Ascending aorta (tissue), 2 donors: ENCODE measurements around the gene ZNF587B. TPM values are rescaled to one million over a fixed set of nuclear protein-coding genes. Genes with fewer than 3 reads are reported as not detected.
"Not testable (repeated sequence)": the region's sequence is repeated elsewhere in the genome, so short reads cannot be mapped to it uniquely, and the experiment has no call there.

Source experiments
- DNase-seq, 2 donors: peaks; one replicate each; pipeline ENCODE4 v3.0.0-alpha.2; 2019; ENCODE audit warnings: low spot score in 2 of 2
- H3K27ac ChIP-seq, 2 donors: fragments of 200-600 bp; sonication (generic); one replicate each; pipeline ENCODE4 v1.5.1; 2016 to 2017; ENCODE audit warnings: mild to moderate bottlenecking in 1 of 2
- H3K27me3 ChIP-seq: fragments of 200-600 bp; sonication (generic); one replicate; pipeline ENCODE4 v1.5.1; 2017
- H3K36me3 ChIP-seq, 2 donors: fragments of 200-600 bp; sonication (generic); one replicate each; pipeline ENCODE4 v1.5.1; 2016
- H3K4me1 ChIP-seq, 2 donors: fragments of 200-600 bp; sonication (generic); one replicate each; pipeline ENCODE4 v1.5.1; 2016 to 2017; ENCODE audit warnings: mild to moderate bottlenecking in 1 of 2
- H3K4me3 ChIP-seq, 2 donors: fragments of 200-600 bp; sonication (generic); one replicate each; pipeline ENCODE4 v1.5.1; 2016 to 2017; ENCODE audit warnings: mild to moderate bottlenecking in 1 of 2
- H3K9me3 ChIP-seq, 2 donors: fragments of 200-600 bp; sonication (generic); one replicate each; pipeline ENCODE4 v1.5.1; 2016
- CTCF ChIP-seq, 3 experiments: fragments of 200-600 bp in 2 of 3; fragments of 450-650 bp in 1 of 3; sonication (generic) in 2 of 3; IDR thresholded peaks; one replicate each; pipeline ENCODE4 v1.5.1; 2016 to 2019; ENCODE audit warnings: antibody characterized with exemption in 3 of 3, mild to moderate bottlenecking in 1 of 3, moderate library complexity in 1 of 3
- intact Hi-C: fragments of 100-400 bp; cut with DNase I; formaldehyde crosslinking; loops from one replicate; pipeline ENCODE4 v1.15.1; 2023
- total RNA-seq: library from RNA; depleted of rRNA; stranded (reverse); fragments of >200 nt; gene quantifications from one replicate; pipeline ENCODE4 v1.1.0, GENCODE V29; 2016

Gene ZNF587B
- total RNA-seq, 1 donor from 2014 or later: 7.8 TPM

- no peak overlapping the region for H3K4me3 ChIP-seq
- no peaks in the 10 kb centered on the region for H3K27me3 ChIP-seq
- H3K27ac ChIP-seq: no peak overlapping the region
- no peak for DNase-seq
- no peak for TF ChIP-seq CTCF (IDR thresholded peaks at IDR 0.05)
- peaks cover 0 to 25% of the 10 kb centered on the region in 2 donors for H3K9me3 ChIP-seq
- intact Hi-C loops: no loop called here
- H3K36me3 ChIP-seq: peaks cover 0 to 5% of the 10 kb centered on the region in 2 donors
- peaks cover 0 to 4% of the 10 kb centered on the region in 2 donors for H3K4me1 ChIP-seq
These were observed 29.4 kb upstream of the ZNF587B start for GRCh38 chr19:57800696-57801095.

DNA sequence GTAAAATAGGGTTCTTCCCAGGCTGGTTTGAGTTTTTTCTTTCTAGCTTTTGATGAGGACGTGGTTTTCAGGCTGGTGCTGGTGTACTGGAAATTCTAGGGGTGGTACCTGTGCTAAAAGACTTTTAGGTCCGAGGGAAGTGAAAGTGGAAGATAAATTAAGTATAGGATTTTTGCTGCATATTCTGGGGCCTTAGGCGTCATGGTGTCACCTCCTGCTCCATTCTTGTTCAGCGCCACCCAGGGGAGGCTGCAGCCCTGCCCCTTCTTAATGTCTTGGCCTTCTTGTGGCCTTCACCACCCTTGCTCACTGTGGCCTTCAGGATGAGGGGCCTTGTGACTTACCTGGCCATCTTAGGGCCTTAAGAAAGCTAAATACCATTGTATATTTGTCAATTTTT lies 27.8 kb upstream of the ZNF587B start:
- Histone ChIP-seq H3K27ac (no peak overlapping the region), H3K4me1 (peaks cover 0 to 4% of the 10 kb centered on the region in 2 donors), H3K36me3 (no peaks in the 10 kb centered on the region), H3K9me3 (peaks cover 0 to 21% of the 10 kb centered on the region in 2 donors), H3K4me3 (no peak overlapping the region), H3K27me3 (no peaks in the 10 kb centered on the region)
- DNase-seq: no peak
- no peak for TF ChIP-seq CTCF (IDR thresholded peaks at IDR 0.05)
- intact Hi-C loops: no loop called here

DNA sequence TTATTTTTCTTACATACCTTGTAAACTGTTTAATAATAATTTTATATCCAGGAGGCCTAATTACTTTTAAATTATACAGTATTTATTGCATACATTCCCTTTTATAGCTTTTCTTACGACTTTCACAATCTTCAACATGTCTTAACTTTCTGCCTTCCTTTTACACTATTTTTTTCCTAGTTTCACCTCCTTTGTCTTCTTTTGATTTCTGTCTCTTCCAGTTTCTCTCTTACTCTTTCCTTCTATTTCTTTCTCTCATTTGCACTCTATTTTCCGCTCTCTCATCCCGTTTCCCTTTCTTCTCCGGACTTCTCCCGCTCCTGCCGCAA lies 26.9 kb upstream of the ZNF587B start:
- peaks cover 3 to 8% of the 10 kb centered on the region in 2 donors for H3K36me3 ChIP-seq
- TF ChIP-seq CTCF (IDR thresholded peaks at IDR 0.05): no peak
- intact Hi-C loops: no loop called here
- H3K27me3 ChIP-seq: no peaks in the 10 kb centered on the region
- H3K4me1 ChIP-seq: peaks cover 0 to 4% of the 10 kb centered on the region in 2 donors
- DNase-seq: no peak
- peak overlapping the region; percentile 54 to 76 for H3K4me3 ChIP-seq
- H3K9me3 ChIP-seq: peaks cover 0 to 18% of the 10 kb centered on the region in 2 donors
- H3K27ac ChIP-seq: peak overlapping the region; percentile 82 to 84

GRCh38 chr19:57803594-57804325 lies 26.3 kb upstream of the ZNF587B start:
- intact Hi-C loops: no loop called here
- peak overlapping the region; percentile 82 to 84 for H3K27ac ChIP-seq
- no peaks in the 10 kb centered on the region for H3K27me3 ChIP-seq
- peak overlapping the region; percentile 54 to 76 for H3K4me3 ChIP-seq
- DNase-seq: no peak
- H3K9me3 ChIP-seq: peaks cover 0 to 18% of the 10 kb centered on the region in 2 donors
- peaks cover 3 to 13% of the 10 kb centered on the region in 2 donors for H3K36me3 ChIP-seq
- peaks cover 0 to 4% of the 10 kb centered on the region in 2 donors for H3K4me1 ChIP-seq
- TF ChIP-seq CTCF (IDR thresholded peaks at IDR 0.05): no peak

GRCh38 chr19:57807541-57807940 lies 22.6 kb upstream of the ZNF587B start:
- Histone ChIP-seq H3K9me3 (peaks cover 0 to 2% of the 10 kb centered on the region in 2 donors), H3K27me3 (no peaks in the 10 kb centered on the region), H3K4me1 (peaks cover 0 to 4% of the 10 kb centered on the region in 2 donors), H3K36me3 (peaks cover 12 to 31% of the 10 kb centered on the region in 2 donors), H3K27ac (no peak overlapping the region), H3K4me3 (no peak overlapping the region)
- intact Hi-C loops: no loop called here
- TF ChIP-seq CTCF (IDR thresholded peaks at IDR 0.05): no peak
- no peak for DNase-seq

DNA sequence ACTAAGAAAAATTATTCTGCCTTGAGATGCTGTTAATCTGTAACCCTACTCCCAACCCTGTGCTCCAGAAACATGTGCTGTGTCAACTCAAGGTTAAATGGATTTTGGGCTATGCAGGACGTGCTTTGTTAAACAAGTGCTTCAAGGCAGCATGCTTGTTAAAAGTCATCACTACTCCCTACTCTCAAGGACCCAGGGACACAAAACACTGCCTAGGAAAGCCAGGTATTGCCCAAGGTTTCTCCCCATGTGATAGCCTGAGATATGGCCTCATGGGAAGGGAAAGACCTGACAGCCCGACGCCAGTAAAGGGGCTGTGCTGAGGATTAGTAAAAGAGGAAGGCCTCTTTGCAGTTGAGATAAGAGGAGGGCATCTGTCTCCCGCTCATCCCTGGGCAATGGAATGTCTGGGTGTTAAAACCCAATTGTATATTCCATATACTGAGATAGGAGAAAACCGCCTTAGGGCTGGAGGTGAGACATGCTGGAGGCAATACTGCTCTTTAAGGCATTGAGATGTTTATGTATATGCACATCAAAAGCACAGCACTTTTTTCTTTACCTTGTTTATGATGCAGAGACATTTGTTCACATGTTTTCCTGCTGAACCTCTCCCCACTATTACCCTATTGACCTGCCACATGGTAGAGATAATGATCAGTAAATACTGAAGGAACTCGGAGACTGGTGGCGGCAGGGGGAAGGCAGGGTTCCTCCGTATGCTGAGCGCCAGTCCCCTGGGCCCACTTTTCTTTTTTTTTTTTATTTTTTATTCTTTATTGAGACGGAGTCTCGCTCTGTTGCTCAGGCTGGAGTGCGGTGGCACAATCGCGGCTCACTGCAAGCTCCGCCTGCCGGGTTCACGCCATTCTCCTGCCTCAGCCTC lies 19.4 kb upstream of the ZNF587B start:
- not testable (repeated sequence) for H3K4me3 ChIP-seq, DNase-seq, H3K4me1 ChIP-seq, H3K27ac ChIP-seq, H3K27me3 ChIP-seq, H3K9me3 ChIP-seq
- peaks cover 12 to 31% of the 10 kb centered on the region in 2 donors for H3K36me3 ChIP-seq
- intact Hi-C loops: loop anchor here (5.0 kb wide), 2 partner anchors 63 to 1213 kb away; partner anchors contain the start of genes ZNF71 and ZNF776
